Natural killer cell (primary cell): Measurements from ENCODE around the gene SETDB1. TPM values are rescaled to one million over a fixed set of nuclear protein-coding genes. Genes with fewer than 3 reads are reported as not detected.

Experiments
- ATAC-seq, 3 donors: fragments of 150-1000 bp in 2 of 3; fragments of 200-7000 bp in 1 of 3; cut with Tn5 transposase; 1 replicate in 1 of 3; 2 replicates in 2 of 3; pipeline ENCODE4 v1.10.0; 2021; ENCODE audit warnings: mild to moderate bottlenecking in 2 of 3, moderate library complexity in 2 of 3
- DNase-seq, 2 donors: peaks; one replicate each; pipeline versions ENCODE4 v3.0.0 to v3.0.0-alpha.2; 2013 to 2021; ENCODE audit warnings: mixed read lengths in 1 of 2
- H3K27ac ChIP-seq: one replicate; pipeline ENCODE4 v1.5.1; 2013; ENCODE audit warnings: mild to moderate bottlenecking, low read length
- H3K27me3 ChIP-seq: one replicate; pipeline ENCODE4 v1.6.1; 2013; ENCODE audit warnings: low read length; ENCODE audit not compliant: control insufficient read depth, insufficient read depth
- H3K36me3 ChIP-seq: one replicate; pipeline ENCODE4 v1.6.1; 2013; ENCODE audit warnings: low read length; ENCODE audit not compliant: control insufficient read depth, insufficient read depth
- H3K4me1 ChIP-seq: one replicate; pipeline ENCODE4 v1.6.1; 2013; ENCODE audit warnings: low read length; ENCODE audit not compliant: control insufficient read depth, insufficient read depth
- H3K4me3 ChIP-seq: one replicate; pipeline ENCODE4 v1.5.1; 2013; ENCODE audit warnings: low read length
- H3K9me3 ChIP-seq: one replicate; pipeline ENCODE4 v1.6.1; 2013; ENCODE audit warnings: low read length; ENCODE audit not compliant: control insufficient read depth, insufficient read depth
- H3K27ac Mint-ChIP-seq, 2 donors: one replicate each; pipeline ENCODE4 v1.8.0; 2022; ENCODE audit warnings: mild to moderate bottlenecking in 2 of 2, mixed read lengths in 2 of 2, moderate library complexity in 1 of 2
- H3K27me3 Mint-ChIP-seq, 2 donors: one replicate each; pipeline ENCODE4 v1.8.0; 2022; ENCODE audit warnings: low read depth in 2 of 2, mixed read lengths in 2 of 2
- H3K36me3 Mint-ChIP-seq: one replicate; pipeline ENCODE4 v1.8.0; 2022; ENCODE audit warnings: mixed read lengths
- H3K4me1 Mint-ChIP-seq, 2 donors: one replicate each; pipeline ENCODE4 v1.8.0; 2022; ENCODE audit warnings: mixed read lengths in 2 of 2
- H3K4me3 Mint-ChIP-seq: one replicate; pipeline ENCODE4 v1.8.0; 2022; ENCODE audit warnings: mild to moderate bottlenecking, moderate library complexity, mixed read lengths
- H3K9me3 Mint-ChIP-seq, 2 donors: one replicate each; pipeline ENCODE4 v1.8.0; 2022; ENCODE audit warnings: mixed read lengths in 2 of 2
- WGBS: methylation state at CpG from one replicate; pipeline ENCODE4 v1.1.7; 2013; ENCODE audit warnings: missing lambda C conversion rate; ENCODE audit not compliant: insufficient coverage; 5-methylcytosine and 5-hydroxymethylcytosine counted together
- intact Hi-C: fragments of 100-400 bp; cut with micrococcal nuclease; formaldehyde crosslinking; loops from one replicate; pipeline ENCODE4 v1.14.2; 2022
- total RNA-seq, 4 donors: library from RNA; stranded (reverse); fragments of 120-200 nt in 1 of 4; gene quantifications; one replicate each; pipeline versions ENCODE4 v1.2.3 to v1.2.4, GENCODE V29; 2013 to 2022
- TF ChIP-seq, protein P1 (sequence below): fragments of 200-600 bp; IDR thresholded peaks from one replicate; pipeline ENCODE4 v1.8.0; 2022; ENCODE audit warnings: antibody characterized with exemption

The SETDB1 gene
- total RNA-seq, 3 donors from 2014 or later (not counting 1 experiment from before 2014, with no cell fraction given): 64.6 to 74.3 (median 70.5) TPM

DNA sequence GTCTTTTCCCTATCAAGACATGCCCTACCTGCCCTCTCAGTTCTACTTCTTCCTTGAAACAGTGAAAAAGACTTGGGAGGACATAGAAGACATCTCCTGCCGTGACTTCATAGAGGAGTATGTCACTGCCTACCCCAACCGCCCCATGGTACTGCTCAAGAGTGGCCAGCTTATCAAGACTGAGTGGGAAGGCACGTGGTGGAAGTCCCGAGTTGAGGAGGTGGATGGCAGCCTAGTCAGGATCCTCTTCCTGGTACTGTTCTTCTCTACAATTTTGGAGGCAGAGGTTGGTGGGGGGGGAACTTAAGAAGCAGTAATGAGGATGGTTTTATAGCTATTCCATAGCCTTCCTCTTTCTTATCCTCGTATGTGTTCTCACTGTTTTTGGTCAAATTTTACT lies 18.7 kb downstream of the SETDB1 start:
- no peaks in the 10 kb centered on the region for H3K9me3 Mint-ChIP-seq
- ATAC-seq (no peak), DNase-seq (no peak)
- no peaks in the 10 kb centered on the region for H3K9me3 ChIP-seq
- H3K27me3 Mint-ChIP-seq: no peaks in the 10 kb centered on the region
- no peak overlapping the region for H3K4me3 ChIP-seq
- no peak overlapping the region for H3K4me3 Mint-ChIP-seq
- H3K27me3 ChIP-seq: no peaks in the 10 kb centered on the region
- H3K36me3 ChIP-seq: peaks cover 83% of the 10 kb centered on the region
- H3K27ac Mint-ChIP-seq: peak overlapping the region in 1 of 2 donors; percentile 43
- H3K4me1 Mint-ChIP-seq: no peaks in the 10 kb centered on the region
- intact Hi-C loops: no loop called here
- TF ChIP-seq, protein P1, sequence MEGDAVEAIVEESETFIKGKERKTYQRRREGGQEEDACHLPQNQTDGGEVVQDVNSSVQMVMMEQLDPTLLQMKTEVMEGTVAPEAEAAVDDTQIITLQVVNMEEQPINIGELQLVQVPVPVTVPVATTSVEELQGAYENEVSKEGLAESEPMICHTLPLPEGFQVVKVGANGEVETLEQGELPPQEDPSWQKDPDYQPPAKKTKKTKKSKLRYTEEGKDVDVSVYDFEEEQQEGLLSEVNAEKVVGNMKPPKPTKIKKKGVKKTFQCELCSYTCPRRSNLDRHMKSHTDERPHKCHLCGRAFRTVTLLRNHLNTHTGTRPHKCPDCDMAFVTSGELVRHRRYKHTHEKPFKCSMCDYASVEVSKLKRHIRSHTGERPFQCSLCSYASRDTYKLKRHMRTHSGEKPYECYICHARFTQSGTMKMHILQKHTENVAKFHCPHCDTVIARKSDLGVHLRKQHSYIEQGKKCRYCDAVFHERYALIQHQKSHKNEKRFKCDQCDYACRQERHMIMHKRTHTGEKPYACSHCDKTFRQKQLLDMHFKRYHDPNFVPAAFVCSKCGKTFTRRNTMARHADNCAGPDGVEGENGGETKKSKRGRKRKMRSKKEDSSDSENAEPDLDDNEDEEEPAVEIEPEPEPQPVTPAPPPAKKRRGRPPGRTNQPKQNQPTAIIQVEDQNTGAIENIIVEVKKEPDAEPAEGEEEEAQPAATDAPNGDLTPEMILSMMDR: no peak
- no peaks in the 10 kb centered on the region for H3K4me1 ChIP-seq
- 94% methylated on average over 4 of the region's 5 CpGs for WGBS
- peaks cover 34% of the 10 kb centered on the region for H3K36me3 Mint-ChIP-seq
- no peak overlapping the region for H3K27ac ChIP-seq

DNA sequence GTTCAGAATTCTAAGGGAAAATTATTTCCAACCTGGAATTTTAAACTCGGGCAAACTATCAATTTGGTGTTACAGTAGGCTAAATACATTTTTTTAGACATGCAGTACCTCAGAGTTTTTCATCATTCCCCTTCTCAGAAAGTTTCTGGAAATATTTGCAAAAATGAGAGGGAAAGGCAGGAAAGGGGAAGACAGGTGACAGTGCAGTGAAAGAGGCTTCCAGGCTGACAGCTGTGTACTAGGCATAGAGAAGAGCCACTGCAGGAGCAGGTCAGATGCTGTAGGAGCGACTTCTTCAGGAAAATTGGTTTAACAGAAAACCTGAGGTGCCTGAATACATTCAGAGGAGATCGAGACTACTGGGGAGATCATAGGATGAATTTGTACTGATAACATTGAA lies 28.5 kb downstream of the SETDB1 start:
- no peak overlapping the region for H3K27ac ChIP-seq
- intact Hi-C loops: no loop called here
- Mint-ChIP-seq H3K9me3 (no peaks in the 10 kb centered on the region), H3K27ac (peak overlapping the region in 1 of 2 donors; percentile 31), H3K4me1 (no peaks in the 10 kb centered on the region), H3K27me3 (no peaks in the 10 kb centered on the region), H3K36me3 (peaks cover 28% of the 10 kb centered on the region), H3K4me3 (no peak overlapping the region)
- TF ChIP-seq, protein P1: no peak
- ATAC-seq (no peak), DNase-seq (no peak)
- no peaks in the 10 kb centered on the region for H3K4me1 ChIP-seq
- no peaks in the 10 kb centered on the region for H3K9me3 ChIP-seq
- peaks cover 60% of the 10 kb centered on the region for H3K36me3 ChIP-seq
- H3K27me3 ChIP-seq: no peaks in the 10 kb centered on the region
- 100% methylated on average over 2 of the region's 3 CpGs for WGBS
- H3K4me3 ChIP-seq: no peak overlapping the region

DNA sequence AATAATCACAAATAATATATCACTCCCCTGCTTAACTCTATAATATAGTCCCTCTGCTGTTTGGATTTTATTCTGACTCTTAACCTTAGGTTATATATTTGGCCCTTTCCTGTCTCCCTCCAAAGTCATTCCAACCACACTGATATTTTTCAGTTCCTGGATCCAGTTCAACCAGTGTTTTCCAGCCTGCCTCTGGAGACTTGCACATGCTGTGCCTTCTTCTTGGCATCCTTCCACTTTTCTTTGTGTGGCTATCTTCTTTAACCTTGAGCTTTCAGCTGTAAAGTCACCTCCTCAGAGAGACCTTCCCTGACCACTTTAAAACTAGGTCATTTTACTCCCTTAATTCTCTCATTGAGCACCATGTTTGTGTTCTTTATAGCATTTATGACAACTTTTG lies 29.1 kb downstream of the SETDB1 start:
- TF ChIP-seq, protein P1: no peak
- Mint-ChIP-seq H3K27me3 (no peaks in the 10 kb centered on the region), H3K4me1 (no peaks in the 10 kb centered on the region), H3K9me3 (no peaks in the 10 kb centered on the region), H3K27ac (peak overlapping the region in 1 of 2 donors; percentile 18), H3K36me3 (peaks cover 24% of the 10 kb centered on the region), H3K4me3 (no peak overlapping the region)
- H3K27ac ChIP-seq: no peak overlapping the region
- intact Hi-C loops: no loop called here
- no peak overlapping the region for H3K4me3 ChIP-seq
- H3K9me3 ChIP-seq: no peaks in the 10 kb centered on the region
- no peaks in the 10 kb centered on the region for H3K27me3 ChIP-seq
- ATAC-seq: no peak
- DNase-seq: no peak
- no peaks in the 10 kb centered on the region for H3K4me1 ChIP-seq
- peaks cover 61% of the 10 kb centered on the region for H3K36me3 ChIP-seq

DNA sequence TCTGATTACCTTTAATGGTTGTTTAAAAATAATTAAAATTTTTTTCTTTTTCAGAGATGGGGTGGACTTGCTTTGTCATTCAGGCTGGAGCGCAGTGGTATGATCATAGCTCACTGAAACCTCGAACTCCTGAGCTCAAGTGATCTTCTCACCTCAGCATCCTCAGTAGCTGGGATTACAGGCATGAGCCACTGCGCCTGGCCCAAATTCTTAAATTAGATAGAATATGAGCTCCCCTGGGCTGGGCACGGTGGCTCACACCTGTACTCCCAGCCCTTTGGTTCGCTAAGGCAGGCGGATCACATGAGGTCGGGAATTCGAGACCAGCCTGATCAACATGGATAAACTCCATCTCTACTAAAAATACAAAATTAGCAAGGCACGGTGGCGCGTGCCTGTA lies 31.5 kb downstream of the SETDB1 start:
- Mint-ChIP-seq H3K9me3 (no peaks in the 10 kb centered on the region), H3K4me1 (no peaks in the 10 kb centered on the region), H3K4me3 (no peak overlapping the region), H3K27ac (no peak overlapping the region), H3K36me3 (peaks cover 16% of the 10 kb centered on the region), H3K27me3 (no peaks in the 10 kb centered on the region)
- Histone ChIP-seq H3K36me3 (peaks cover 62% of the 10 kb centered on the region), H3K4me1 (no peaks in the 10 kb centered on the region), H3K9me3 (no peaks in the 10 kb centered on the region), H3K27ac (no peak overlapping the region), H3K4me3 (no peak overlapping the region), H3K27me3 (no peaks in the 10 kb centered on the region)
- ATAC-seq (no peak), DNase-seq (no peak)
- 99% methylated on average over 11 of the region's 11 CpGs for WGBS
- intact Hi-C loops: no loop called here
- TF ChIP-seq, protein P1: no peak
